A204.1 (cell line): ENCODE data around the gene PHOSPHO1.

ENCODE experiments used
- FAIRE-seq: peaks from 2 replicates; lab custom pipeline; 2012; peaks lifted over from hg19 to GRCh38; lab: Jason Lieb, UNC

Gene PHOSPHO1

GRCh38 chr17:49218941-49219913 is 11.4 kb downstream of the PHOSPHO1 start:
- no peak for FAIRE-seq

- no peak for FAIRE-seq
Measured at GRCh38 chr17:49217651-49218413, 12.8 kb downstream of the PHOSPHO1 start.

- FAIRE-seq, result no peak
Measured at GRCh38 chr17:49216953-49217650, 13.5 kb downstream of the PHOSPHO1 start.

- no peak for FAIRE-seq
Measured at GRCh38 chr17:49216482-49216881, 14.1 kb downstream of the PHOSPHO1 start.

- no peak for FAIRE-seq
Measured at GRCh38 chr17:49214676-49215360, 15.8 kb downstream of the PHOSPHO1 start.

GRCh38 chr17:49213847-49214246 is 16.7 kb downstream of the PHOSPHO1 start:
- FAIRE-seq, result no peak

- no peak for FAIRE-seq
Measured at GRCh38 chr17:49213399-49213798, 17.2 kb downstream of the PHOSPHO1 start.

GRCh38 chr17:49210158-49211029 is 20.2 kb downstream of the PHOSPHO1 start, which contains the start of the genes ABI3 and GNGT2:
Gene ABI3 (plus strand): TSS chr17:49210707. CDS start chr17:49210725, 18 bp downstream.
Gene GNGT2 (minus strand): TSS chr17:49210574. CDS start chr17:49207422, 3,152 bp downstream.
- no peak for FAIRE-seq

GRCh38 chr17:49209061-49209571 is 21.5 kb downstream of the PHOSPHO1 start:
- FAIRE-seq, result no peak

GRCh38 chr17:49204516-49204915 is 26.1 kb downstream of the PHOSPHO1 start:
- no peak for FAIRE-seq

- no peak for FAIRE-seq
Measured at GRCh38 chr17:49203796-49204195, 26.8 kb downstream of the PHOSPHO1 start.

- FAIRE-seq, result no peak
Measured at GRCh38 chr17:49201481-49201927, 29.1 kb downstream of the PHOSPHO1 start.

- FAIRE-seq, result no peak
Measured at GRCh38 chr17:49200423-49201083, 30.0 kb downstream of the PHOSPHO1 start.

GRCh38 chr17:49198211-49198610 is 32.4 kb downstream of the PHOSPHO1 start:
- no peak for FAIRE-seq

GRCh38 chr17:49197346-49197998 is 33.1 kb downstream of the PHOSPHO1 start:
- no peak for FAIRE-seq

- no peak for FAIRE-seq
Measured at GRCh38 chr17:49196520-49196919, 34.1 kb downstream of the PHOSPHO1 start.

GRCh38 chr17:49195751-49196150 is 34.8 kb downstream of the PHOSPHO1 start:
- FAIRE-seq, result no peak

GRCh38 chr17:49194297-49194607 is 36.3 kb downstream of the PHOSPHO1 start:
- no peak for FAIRE-seq

GRCh38 chr17:49193513-49194296 is 36.9 kb downstream of the PHOSPHO1 start:
- FAIRE-seq, result no peak
